ENCODE data around the gene FAM216A.
"Not testable (repeated sequence)": the region's sequence is repeated elsewhere in the genome, so short reads cannot be mapped to it uniquely, and the experiment has no call there.

Gene FAM216A

GRCh38 chr12:110468214-110469048, at the start of gene FAM216A, which contains the start of gene GPN3:
FAM216A (plus strand) TSS chr12:110468845; CDS start chr12:110468876, 31 bp downstream.
GPN3 (minus strand) TSS chr12:110468257; CDS start chr12:110468203, 54 bp downstream.
- peak; percentile 67 for DNase-seq

GRCh38 chr12:110420644-110421043, 48.0 kb upstream of the FAM216A start:
- DNase-seq: not testable (repeated sequence)

GRCh38 chr12:110421159-110421661, 47.4 kb upstream of the FAM216A start:
- DNase-seq: no peak

- no peak for DNase-seq
These were observed 46.9 kb upstream of the FAM216A start for GRCh38 chr12:110421701-110422100.

GRCh38 chr12:110424237-110424636, 44.4 kb upstream of the FAM216A start:
- peak; percentile 25 for DNase-seq

GRCh38 chr12:110426406-110426805, 42.2 kb upstream of the FAM216A start:
- no peak for DNase-seq

- not testable (repeated sequence) for DNase-seq
These were observed 39.0 kb upstream of the FAM216A start for GRCh38 chr12:110429676-110430075.

- DNase-seq: no peak
These were observed 36.6 kb upstream of the FAM216A start for GRCh38 chr12:110431957-110432587.

- no peak for DNase-seq
These were observed 32.4 kb upstream of the FAM216A start for GRCh38 chr12:110436231-110436630.

GRCh38 chr12:110444455-110444854, 24.2 kb upstream of the FAM216A start:
- DNase-seq: no peak

- DNase-seq: peak; percentile 57
These were observed 18.7 kb upstream of the FAM216A start, which contains the start of gene ARPC3 for GRCh38 chr12:110449799-110450497. ARPC3 (minus strand) TSS chr12:110450337; CDS start chr12:110450260, 77 bp downstream.

GRCh38 chr12:110451263-110451662, 17.4 kb upstream of the FAM216A start:
- no peak for DNase-seq

- no peak for DNase-seq
These were observed 14.9 kb upstream of the FAM216A start for GRCh38 chr12:110453569-110454296.

GRCh38 chr12:110458756-110459155, 9.9 kb upstream of the FAM216A start:
- no peak for DNase-seq

GRCh38 chr12:110461189-110461588, 7.5 kb upstream of the FAM216A start:
- not testable (repeated sequence) for DNase-seq

GRCh38 chr12:110465024-110465423, 3.6 kb upstream of the FAM216A start:
- DNase-seq: no peak

- DNase-seq: not testable (repeated sequence)
These were observed 2.9 kb upstream of the FAM216A start for GRCh38 chr12:110465765-110466164.

- no peak for DNase-seq
These were observed 1.9 kb upstream of the FAM216A start for GRCh38 chr12:110466791-110467190.

GRCh38 chr12:110467847-110468213, 815 bp upstream of the FAM216A start:
- no peak for DNase-seq

GRCh38 chr12:110475426-110475825, 6.8 kb downstream of the FAM216A start:
- DNase-seq: no peak

GRCh38 chr12:110498984-110499706, 30.5 kb downstream of the FAM216A start:
- no peak for DNase-seq

GRCh38 chr12:110501399-110501751, 32.7 kb downstream of the FAM216A start:
- no peak for DNase-seq

Data from 8988T (cell line).